HEK293 (cell line): ENCODE data around the gene NRG2.

ENCODE experiments used
- CTCF ChIA-PET: fragments of 350-600 bp; formaldehyde crosslinking; extraction: SDS; loops from one replicate; lab custom pipeline; 2021; ENCODE audit warnings: antibody characterized with exemption; lab: Yijun Ruan, JAX
- POLR2A ChIA-PET: fragments of 300-600 bp; formaldehyde crosslinking; extraction: SDS; loops from one replicate; lab custom pipeline; 2020; ENCODE audit warnings: antibody characterized with exemption, inconsistent platforms; lab: Yijun Ruan, JAX
- H3K27ac ChIP-seq: fragments of 200-500 bp; sonication (Bioruptor generic); 2 replicates; pipeline ENCODE4 v1.5.1; 2014; ENCODE audit warnings: low read depth, low read length, control low read depth, inconsistent platforms; ENCODE audit errors: extremely low read depth
- H3K36me3 ChIP-seq, 2 experiments: fragments of 200-500 bp in 1 of 2; sonication (Bioruptor generic) in 1 of 2; 1 replicate in 1 of 2; 2 replicates in 1 of 2; pipeline ENCODE4 v1.5.1; 2014 to 2017; ENCODE audit warnings: inconsistent platforms in 2 of 2, low read length in 2 of 2; ENCODE audit not compliant: control insufficient read depth in 2 of 2, insufficient read depth in 1 of 2
- H3K4me1 ChIP-seq: fragments of 200-500 bp; sonication (Bioruptor generic); 2 replicates; pipeline ENCODE4 v1.5.1; 2014; ENCODE audit warnings: mild to moderate bottlenecking, low read length, inconsistent platforms; ENCODE audit not compliant: control insufficient read depth, insufficient read depth
- H3K4me3 ChIP-seq: 2 replicates; pipeline ENCODE4 v1.5.1; 2011; ENCODE audit warnings: low read depth, mild to moderate bottlenecking, control low read depth, low read length, moderate library complexity
- H3K9me3 ChIP-seq: fragments of 200-500 bp; sonication (Bioruptor generic); 2 replicates; pipeline ENCODE4 v1.5.1; 2014; ENCODE audit warnings: low read depth, low read length, inconsistent platforms; ENCODE audit not compliant: control insufficient read depth, insufficient read depth
- GLIS2 ChIP-seq: fragments of 450-650 bp; formaldehyde crosslinking; IDR thresholded peaks from 2 replicates; pipeline ENCODE4 v1.5.1; 2016; ENCODE audit warnings: missing biosample characterization, missing genetic modification characterization
- MZF1 ChIP-seq: fragments of 450-650 bp; formaldehyde crosslinking; IDR thresholded peaks from 2 replicates; pipeline ENCODE4 v1.5.1; 2017; ENCODE audit warnings: missing biosample characterization, missing genetic modification characterization, borderline replicate concordance
- PRDM6 ChIP-seq: fragments of 450-650 bp; formaldehyde crosslinking; IDR thresholded peaks from 2 replicates; pipeline ENCODE4 v1.5.1; 2017; ENCODE audit warnings: missing biosample characterization, missing genetic modification characterization
- SP7 ChIP-seq: fragments of 450-650 bp; formaldehyde crosslinking; IDR thresholded peaks from 2 replicates; pipeline ENCODE4 v1.5.1; 2016; ENCODE audit warnings: missing biosample characterization, missing genetic modification characterization
- ZBTB17 ChIP-seq: fragments of 450-650 bp; formaldehyde crosslinking; IDR thresholded peaks from 2 replicates; pipeline ENCODE4 v1.5.1; 2016; ENCODE audit warnings: missing biosample characterization, missing genetic modification characterization
- ZBTB8A ChIP-seq: fragments of 450-650 bp; formaldehyde crosslinking; IDR thresholded peaks from 2 replicates; pipeline ENCODE4 v1.5.1; 2016; ENCODE audit warnings: missing biosample characterization, missing genetic modification characterization
- ZNF404 ChIP-seq: fragments of 450-650 bp; formaldehyde crosslinking; IDR thresholded peaks from 2 replicates; pipeline ENCODE4 v1.5.1; 2017; ENCODE audit warnings: missing biosample characterization, missing genetic modification characterization
- ZNF561 ChIP-seq: fragments of 450-650 bp; IDR thresholded peaks from 2 replicates; pipeline ENCODE4 v1.5.1; 2018; ENCODE audit warnings: missing biosample characterization, missing genetic modification characterization, borderline replicate concordance
- ZNF639 ChIP-seq: fragments of 450-650 bp; formaldehyde crosslinking; IDR thresholded peaks from 2 replicates; pipeline ENCODE4 v1.5.1; 2016; ENCODE audit warnings: missing biosample characterization, missing genetic modification characterization
- ZNF677 ChIP-seq: fragments of 450-650 bp; IDR thresholded peaks from 2 replicates; pipeline ENCODE4 v1.5.0; 2018; ENCODE audit warnings: missing biosample characterization, mild to moderate bottlenecking, missing genetic modification characterization, moderate library complexity
- ZNF747 ChIP-seq: fragments of 450-650 bp; formaldehyde crosslinking; IDR thresholded peaks from 2 replicates; pipeline ENCODE4 v1.5.1; 2016; ENCODE audit warnings: missing biosample characterization, missing genetic modification characterization
- TF ChIP-seq, protein P1 (sequence below): fragments of 450-650 bp; formaldehyde crosslinking; IDR thresholded peaks from 2 replicates; pipeline ENCODE4 v1.5.1; 2016; ENCODE audit warnings: missing biosample characterization, missing genetic modification characterization
- TF ChIP-seq, protein P2 (sequence below): fragments of 450-650 bp; formaldehyde crosslinking; IDR thresholded peaks from 2 replicates; pipeline ENCODE4 v1.5.1; 2016; ENCODE audit warnings: missing biosample characterization, missing genetic modification characterization
- TF ChIP-seq, protein P3 (sequence below): fragments of 450-650 bp; formaldehyde crosslinking; IDR thresholded peaks from 2 replicates; pipeline ENCODE4 v1.5.1; 2017; ENCODE audit warnings: missing biosample characterization, missing genetic modification characterization
- TF ChIP-seq, protein P4 (sequence below): IDR thresholded peaks from 2 replicates; pipeline ENCODE4 v1.6.1; 2011; ENCODE audit warnings: mild to moderate bottlenecking, low read depth, low read length, borderline replicate concordance
- TF ChIP-seq, protein P5 (sequence below): fragments of 450-650 bp; formaldehyde crosslinking; IDR thresholded peaks from 2 replicates; pipeline ENCODE4 v1.5.1; 2016; ENCODE audit warnings: missing biosample characterization, missing genetic modification characterization
- TF ChIP-seq, protein P6 (sequence below): fragments of 450-650 bp; formaldehyde crosslinking; IDR thresholded peaks from 2 replicates; pipeline ENCODE4 v1.5.1; 2016; ENCODE audit warnings: missing biosample characterization, missing genetic modification characterization

Gene NRG2

DNA sequence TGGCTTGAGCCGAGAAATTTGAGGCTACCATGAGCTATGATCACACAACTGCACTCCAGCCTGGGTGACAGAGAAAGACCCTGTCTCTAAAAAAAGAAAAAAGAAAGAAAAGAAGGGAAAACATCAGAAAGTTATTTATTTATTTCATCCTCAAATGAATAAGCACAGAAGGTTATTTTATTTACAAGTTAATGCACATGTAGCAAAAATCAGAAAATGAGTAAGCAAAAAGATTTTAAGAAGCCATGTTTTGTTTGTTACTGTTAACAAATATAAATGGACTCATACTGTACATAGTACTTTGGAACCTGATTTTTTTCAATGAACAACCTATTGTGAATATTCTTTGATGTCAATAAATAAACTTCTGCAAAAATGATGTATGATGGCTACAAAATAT lies 47.2 kb downstream of the NRG2 start (continued):
- TF ChIP-seq, protein P1, sequence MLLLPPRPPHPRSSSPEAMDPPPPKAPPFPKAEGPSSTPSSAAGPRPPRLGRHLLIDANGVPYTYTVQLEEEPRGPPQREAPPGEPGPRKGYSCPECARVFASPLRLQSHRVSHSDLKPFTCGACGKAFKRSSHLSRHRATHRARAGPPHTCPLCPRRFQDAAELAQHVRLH (tag by site-specific recombination) = no peak
- TF ChIP-seq ZBTB8A = no peak

DNA sequence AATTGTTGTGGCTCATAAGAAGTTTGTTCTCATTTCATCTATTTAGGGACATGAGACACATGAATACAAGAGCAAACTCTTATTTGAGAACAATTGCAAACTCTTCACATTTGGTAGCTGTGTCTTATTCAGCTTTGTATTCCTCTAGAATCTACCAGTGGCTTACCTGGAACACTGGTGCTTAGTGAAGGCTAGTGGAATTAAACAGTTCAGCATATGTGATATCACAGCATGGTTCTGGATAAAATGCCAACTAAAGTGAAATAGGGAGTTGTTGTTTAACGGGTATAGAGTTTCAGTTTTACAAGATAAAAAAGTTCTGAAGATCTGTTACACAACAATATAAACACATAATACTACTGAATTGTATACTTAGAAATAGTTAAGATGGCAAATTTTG lies 48.9 kb downstream of the NRG2 start:
- no peak overlapping the region for H3K4me3 ChIP-seq
- POLR2A ChIA-PET = no interaction called here
- CTCF ChIA-PET = interaction anchor here (1.1 kb wide), 1 partner anchor 25 kb away, joined by 5 read pairs; no protein-coding TSS in a partner anchor

GRCh38 chr5:139985733-139986132 lies 57.4 kb downstream of the NRG2 start:
- ChIA-PET POLR2A (interaction anchor here (1.4 kb wide), 1 partner anchor 58 kb away, joined by 6 read pairs; no protein-coding TSS in a partner anchor), CTCF (interaction anchor here (0.5 to 7.7 kb wide), 2 partner anchors 17 to 1488 kb away, joined by 3 to 104 read pairs; no protein-coding TSS in a partner anchor)
- no peaks in the 10 kb centered on the region for H3K9me3 ChIP-seq
- no peaks in the 10 kb centered on the region for H3K36me3 ChIP-seq
- H3K4me3 ChIP-seq = no peak overlapping the region
- peaks cover 7% of the 10 kb centered on the region; the same call in 1 of the 2 replicates for H3K4me1 ChIP-seq
- no peak overlapping the region for H3K27ac ChIP-seq
- no peak for TF ChIP-seq ZNF404 (tag by site-specific recombination)
- TF ChIP-seq, protein P2, sequence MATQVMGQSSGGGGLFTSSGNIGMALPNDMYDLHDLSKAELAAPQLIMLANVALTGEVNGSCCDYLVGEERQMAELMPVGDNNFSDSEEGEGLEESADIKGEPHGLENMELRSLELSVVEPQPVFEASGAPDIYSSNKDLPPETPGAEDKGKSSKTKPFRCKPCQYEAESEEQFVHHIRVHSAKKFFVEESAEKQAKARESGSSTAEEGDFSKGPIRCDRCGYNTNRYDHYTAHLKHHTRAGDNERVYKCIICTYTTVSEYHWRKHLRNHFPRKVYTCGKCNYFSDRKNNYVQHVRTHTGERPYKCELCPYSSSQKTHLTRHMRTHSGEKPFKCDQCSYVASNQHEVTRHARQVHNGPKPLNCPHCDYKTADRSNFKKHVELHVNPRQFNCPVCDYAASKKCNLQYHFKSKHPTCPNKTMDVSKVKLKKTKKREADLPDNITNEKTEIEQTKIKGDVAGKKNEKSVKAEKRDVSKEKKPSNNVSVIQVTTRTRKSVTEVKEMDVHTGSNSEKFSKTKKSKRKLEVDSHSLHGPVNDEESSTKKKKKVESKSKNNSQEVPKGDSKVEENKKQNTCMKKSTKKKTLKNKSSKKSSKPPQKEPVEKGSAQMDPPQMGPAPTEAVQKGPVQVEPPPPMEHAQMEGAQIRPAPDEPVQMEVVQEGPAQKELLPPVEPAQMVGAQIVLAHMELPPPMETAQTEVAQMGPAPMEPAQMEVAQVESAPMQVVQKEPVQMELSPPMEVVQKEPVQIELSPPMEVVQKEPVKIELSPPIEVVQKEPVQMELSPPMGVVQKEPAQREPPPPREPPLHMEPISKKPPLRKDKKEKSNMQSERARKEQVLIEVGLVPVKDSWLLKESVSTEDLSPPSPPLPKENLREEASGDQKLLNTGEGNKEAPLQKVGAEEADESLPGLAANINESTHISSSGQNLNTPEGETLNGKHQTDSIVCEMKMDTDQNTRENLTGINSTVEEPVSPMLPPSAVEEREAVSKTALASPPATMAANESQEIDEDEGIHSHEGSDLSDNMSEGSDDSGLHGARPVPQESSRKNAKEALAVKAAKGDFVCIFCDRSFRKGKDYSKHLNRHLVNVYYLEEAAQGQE (tag by site-specific recombination) = 0 out of 2 replicates have a peak, but pooled peaks have one; percentile 13
- TF ChIP-seq ZNF639 (tag by site-specific recombination) = no peak
- TF ChIP-seq, protein P3, sequence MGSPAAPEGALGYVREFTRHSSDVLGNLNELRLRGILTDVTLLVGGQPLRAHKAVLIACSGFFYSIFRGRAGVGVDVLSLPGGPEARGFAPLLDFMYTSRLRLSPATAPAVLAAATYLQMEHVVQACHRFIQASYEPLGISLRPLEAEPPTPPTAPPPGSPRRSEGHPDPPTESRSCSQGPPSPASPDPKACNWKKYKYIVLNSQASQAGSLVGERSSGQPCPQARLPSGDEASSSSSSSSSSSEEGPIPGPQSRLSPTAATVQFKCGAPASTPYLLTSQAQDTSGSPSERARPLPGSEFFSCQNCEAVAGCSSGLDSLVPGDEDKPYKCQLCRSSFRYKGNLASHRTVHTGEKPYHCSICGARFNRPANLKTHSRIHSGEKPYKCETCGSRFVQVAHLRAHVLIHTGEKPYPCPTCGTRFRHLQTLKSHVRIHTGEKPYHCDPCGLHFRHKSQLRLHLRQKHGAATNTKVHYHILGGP (tag by site-specific recombination) = no peak
- peak; percentile 58 for TF ChIP-seq GLIS2 (tag by site-specific recombination)
- TF ChIP-seq, protein P4, sequence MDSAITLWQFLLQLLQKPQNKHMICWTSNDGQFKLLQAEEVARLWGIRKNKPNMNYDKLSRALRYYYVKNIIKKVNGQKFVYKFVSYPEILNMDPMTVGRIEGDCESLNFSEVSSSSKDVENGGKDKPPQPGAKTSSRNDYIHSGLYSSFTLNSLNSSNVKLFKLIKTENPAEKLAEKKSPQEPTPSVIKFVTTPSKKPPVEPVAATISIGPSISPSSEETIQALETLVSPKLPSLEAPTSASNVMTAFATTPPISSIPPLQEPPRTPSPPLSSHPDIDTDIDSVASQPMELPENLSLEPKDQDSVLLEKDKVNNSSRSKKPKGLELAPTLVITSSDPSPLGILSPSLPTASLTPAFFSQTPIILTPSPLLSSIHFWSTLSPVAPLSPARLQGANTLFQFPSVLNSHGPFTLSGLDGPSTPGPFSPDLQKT = no peak
- TF ChIP-seq ZNF677 = no peak
- TF ChIP-seq ZNF561 (tag by site-specific recombination) = no peak; the same call in 1 of the 2 replicates
- TF ChIP-seq SP7 (tag by site-specific recombination) = peak; percentile 86
- no peak for TF ChIP-seq MZF1 (tag by site-specific recombination)
- peak; percentile 25; the same call in 1 of the 2 replicates for TF ChIP-seq ZBTB17 (tag by site-specific recombination)
- TF ChIP-seq, protein P5, sequence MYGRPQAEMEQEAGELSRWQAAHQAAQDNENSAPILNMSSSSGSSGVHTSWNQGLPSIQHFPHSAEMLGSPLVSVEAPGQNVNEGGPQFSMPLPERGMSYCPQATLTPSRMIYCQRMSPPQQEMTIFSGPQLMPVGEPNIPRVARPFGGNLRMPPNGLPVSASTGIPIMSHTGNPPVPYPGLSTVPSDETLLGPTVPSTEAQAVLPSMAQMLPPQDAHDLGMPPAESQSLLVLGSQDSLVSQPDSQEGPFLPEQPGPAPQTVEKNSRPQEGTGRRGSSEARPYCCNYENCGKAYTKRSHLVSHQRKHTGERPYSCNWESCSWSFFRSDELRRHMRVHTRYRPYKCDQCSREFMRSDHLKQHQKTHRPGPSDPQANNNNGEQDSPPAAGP (tag by site-specific recombination) = peak; percentile 80; the same call in 1 of the 2 replicates
- peak; percentile 43; the same call in 1 of the 2 replicates for TF ChIP-seq ZBTB8A
- TF ChIP-seq ZNF747 (tag by site-specific recombination) = no peak

More for the DNA sequence above, 48.9 kb downstream of the NRG2 start:
- no peaks in the 10 kb centered on the region for H3K36me3 ChIP-seq
- no peaks in the 10 kb centered on the region for H3K9me3 ChIP-seq
- TF ChIP-seq, protein P6, sequence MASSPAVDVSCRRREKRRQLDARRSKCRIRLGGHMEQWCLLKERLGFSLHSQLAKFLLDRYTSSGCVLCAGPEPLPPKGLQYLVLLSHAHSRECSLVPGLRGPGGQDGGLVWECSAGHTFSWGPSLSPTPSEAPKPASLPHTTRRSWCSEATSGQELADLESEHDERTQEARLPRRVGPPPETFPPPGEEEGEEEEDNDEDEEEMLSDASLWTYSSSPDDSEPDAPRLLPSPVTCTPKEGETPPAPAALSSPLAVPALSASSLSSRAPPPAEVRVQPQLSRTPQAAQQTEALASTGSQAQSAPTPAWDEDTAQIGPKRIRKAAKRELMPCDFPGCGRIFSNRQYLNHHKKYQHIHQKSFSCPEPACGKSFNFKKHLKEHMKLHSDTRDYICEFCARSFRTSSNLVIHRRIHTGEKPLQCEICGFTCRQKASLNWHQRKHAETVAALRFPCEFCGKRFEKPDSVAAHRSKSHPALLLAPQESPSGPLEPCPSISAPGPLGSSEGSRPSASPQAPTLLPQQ (tag by site-specific recombination) = no peak
- TF ChIP-seq PRDM6 (tag by site-specific recombination) = peak; percentile 51; the same call in 1 of the 2 replicates
- 0 out of 2 replicates have a peak, but pooled peaks cover 2% of the 10 kb centered on the region for H3K4me1 ChIP-seq
- H3K27ac ChIP-seq = no peak overlapping the region
